C4-2B (cell line): Measurements from ENCODE around the gene PRKCB.
A peak's percentile ranks its signal among the peaks of the same experiment; 100 is the strongest.
"Not testable (repeated sequence)": the region's sequence is repeated elsewhere in the genome, so short reads cannot be mapped to it uniquely, and the experiment has no call there.

ENCODE experiments used
- H3K27ac ChIP-seq: fragments of 450-650 bp; 2 replicates; pipeline ENCODE4 v1.5.1; 2017
- ZFX ChIP-seq: fragments of 450-650 bp; IDR thresholded peaks from 2 replicates; pipeline ENCODE4 v1.6.1; 2017
- TF ChIP-seq, protein P1 (sequence below): fragments of 450-650 bp; conservative IDR thresholded peaks from 2 replicates; pipeline ENCODE4 v1.5.1; 2017; ENCODE audit warnings: mild to moderate bottlenecking

Gene PRKCB

DNA sequence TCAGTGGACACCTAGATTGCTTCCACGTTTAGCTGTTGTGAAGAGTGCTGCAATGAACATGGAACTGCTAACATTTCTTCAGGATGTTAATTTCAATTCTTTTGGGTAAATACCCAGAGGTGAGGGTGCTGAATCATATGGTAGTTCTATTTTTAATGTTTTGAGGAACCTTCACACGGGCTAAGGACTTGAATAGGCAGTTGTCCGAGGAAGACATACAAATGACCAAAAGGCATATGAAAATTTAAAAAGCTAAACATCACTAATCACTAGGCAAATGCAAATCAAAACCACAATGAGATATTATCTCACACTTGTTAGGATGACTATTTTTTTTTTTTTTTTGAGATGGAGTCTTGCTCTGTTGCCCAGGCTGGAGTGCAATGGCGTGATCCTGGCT lies 173.3 kb downstream of the PRKCB start:
- no peak overlapping the region for H3K27ac ChIP-seq
- TF ChIP-seq ZFX, result no peak
- TF ChIP-seq, protein P1, sequence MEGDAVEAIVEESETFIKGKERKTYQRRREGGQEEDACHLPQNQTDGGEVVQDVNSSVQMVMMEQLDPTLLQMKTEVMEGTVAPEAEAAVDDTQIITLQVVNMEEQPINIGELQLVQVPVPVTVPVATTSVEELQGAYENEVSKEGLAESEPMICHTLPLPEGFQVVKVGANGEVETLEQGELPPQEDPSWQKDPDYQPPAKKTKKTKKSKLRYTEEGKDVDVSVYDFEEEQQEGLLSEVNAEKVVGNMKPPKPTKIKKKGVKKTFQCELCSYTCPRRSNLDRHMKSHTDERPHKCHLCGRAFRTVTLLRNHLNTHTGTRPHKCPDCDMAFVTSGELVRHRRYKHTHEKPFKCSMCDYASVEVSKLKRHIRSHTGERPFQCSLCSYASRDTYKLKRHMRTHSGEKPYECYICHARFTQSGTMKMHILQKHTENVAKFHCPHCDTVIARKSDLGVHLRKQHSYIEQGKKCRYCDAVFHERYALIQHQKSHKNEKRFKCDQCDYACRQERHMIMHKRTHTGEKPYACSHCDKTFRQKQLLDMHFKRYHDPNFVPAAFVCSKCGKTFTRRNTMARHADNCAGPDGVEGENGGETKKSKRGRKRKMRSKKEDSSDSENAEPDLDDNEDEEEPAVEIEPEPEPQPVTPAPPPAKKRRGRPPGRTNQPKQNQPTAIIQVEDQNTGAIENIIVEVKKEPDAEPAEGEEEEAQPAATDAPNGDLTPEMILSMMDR, result no peak

DNA sequence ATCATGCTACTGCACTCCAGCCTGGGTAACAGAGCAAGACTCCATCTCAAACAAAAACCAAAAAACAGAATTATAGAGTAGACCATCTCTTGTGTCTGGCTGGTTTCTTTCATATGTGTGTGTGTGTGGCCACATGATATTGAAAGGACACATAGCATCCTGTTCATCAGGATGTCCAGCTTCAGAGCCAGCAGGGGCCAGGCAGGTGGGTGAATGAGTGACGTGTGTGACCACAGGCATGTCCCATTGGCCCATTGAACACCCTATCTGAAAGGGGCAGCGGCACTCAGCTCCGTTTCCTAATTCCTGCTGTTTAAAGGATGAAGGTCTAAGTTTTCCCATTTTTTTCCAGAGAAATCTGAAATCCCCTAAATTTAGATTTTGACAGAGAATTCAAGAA lies 174.2 kb downstream of the PRKCB start:
- no peak overlapping the region for H3K27ac ChIP-seq
- TF ChIP-seq, protein P1, result no peak
- no peak for TF ChIP-seq ZFX

DNA sequence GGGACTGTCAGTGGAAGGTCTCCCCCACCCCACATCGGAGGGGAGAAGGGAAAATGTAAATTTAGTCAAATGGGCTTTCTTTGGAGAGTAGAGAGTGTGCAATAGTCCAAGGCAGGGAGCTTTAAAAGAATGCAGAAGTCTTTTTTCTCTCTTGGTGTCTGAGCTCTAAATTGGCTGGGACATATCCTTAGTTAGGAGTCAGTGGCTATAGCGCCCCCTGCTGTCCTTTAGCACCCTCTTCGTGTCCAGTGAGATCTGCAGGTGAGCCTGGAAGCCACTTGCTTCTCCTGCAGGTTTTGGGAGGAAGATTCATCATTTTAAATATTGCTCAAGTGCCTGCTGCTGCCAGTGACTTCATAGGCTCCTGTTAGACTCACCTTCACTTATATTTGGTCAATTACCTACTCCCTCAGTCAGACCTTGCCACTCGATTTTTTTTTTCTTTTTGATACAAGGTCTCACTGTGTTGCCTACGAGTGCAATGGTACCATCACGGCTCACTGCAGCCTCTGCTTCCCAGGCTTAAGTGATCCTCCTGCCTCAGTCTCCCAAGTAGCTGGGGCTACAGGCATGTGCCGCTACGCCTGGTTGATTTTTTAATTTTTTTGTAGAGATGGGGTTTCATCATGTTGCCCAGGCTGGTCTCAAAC lies 174.8 kb downstream of the PRKCB start:
- no peak overlapping the region for H3K27ac ChIP-seq
- TF ChIP-seq, protein P1, result peak; percentile 87
- TF ChIP-seq ZFX, result no peak

DNA sequence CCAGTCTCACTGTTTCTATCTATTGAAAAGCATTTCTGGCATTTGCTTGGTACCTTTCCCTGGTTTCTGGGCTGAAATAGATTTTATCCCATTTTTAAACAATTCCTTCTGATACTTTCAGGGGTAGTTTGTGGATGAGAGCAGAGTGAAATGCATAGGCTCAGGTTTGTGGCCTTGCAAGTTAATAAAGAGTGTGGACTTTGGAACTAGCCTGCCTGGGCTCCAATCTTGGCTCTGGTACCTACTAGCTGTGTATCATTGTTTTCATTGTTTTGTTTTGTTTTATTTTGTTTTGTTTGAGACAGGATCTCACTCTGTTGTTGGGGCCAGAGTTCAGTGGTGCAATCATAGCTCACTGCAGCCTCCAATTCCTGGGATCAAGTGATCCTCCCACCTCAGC lies 175.5 kb downstream of the PRKCB start:
- H3K27ac ChIP-seq, result no peak overlapping the region
- TF ChIP-seq, protein P1, result no peak
- no peak for TF ChIP-seq ZFX

DNA sequence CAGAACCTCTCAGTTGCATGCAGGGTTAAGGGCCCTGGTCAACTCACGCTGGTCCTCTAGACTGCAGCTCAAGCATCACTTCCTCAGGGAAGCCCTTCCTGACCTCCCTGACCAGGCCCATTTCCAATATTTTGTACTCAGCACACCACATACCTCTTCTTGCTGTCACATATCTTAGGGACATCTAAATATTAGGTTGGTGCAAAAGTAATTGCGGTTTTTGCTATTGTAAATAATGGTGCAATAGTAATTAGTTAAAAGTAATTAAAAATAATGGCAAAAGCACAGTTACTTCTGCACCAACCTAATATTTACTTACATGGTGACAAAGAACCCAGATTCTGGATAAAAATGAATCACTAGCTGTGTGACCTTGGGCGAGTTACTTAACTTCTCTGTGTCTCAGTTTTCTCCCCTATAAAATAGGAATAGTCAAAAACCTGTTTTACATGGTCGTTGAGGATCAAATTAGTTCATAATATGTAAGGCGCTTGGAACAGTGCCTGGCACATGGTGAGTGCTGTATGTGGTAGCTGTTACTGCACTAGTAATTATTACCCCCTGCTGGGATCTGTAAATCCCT lies 177.4 kb downstream of the PRKCB start:
- H3K27ac ChIP-seq, result no peak overlapping the region

DNA sequence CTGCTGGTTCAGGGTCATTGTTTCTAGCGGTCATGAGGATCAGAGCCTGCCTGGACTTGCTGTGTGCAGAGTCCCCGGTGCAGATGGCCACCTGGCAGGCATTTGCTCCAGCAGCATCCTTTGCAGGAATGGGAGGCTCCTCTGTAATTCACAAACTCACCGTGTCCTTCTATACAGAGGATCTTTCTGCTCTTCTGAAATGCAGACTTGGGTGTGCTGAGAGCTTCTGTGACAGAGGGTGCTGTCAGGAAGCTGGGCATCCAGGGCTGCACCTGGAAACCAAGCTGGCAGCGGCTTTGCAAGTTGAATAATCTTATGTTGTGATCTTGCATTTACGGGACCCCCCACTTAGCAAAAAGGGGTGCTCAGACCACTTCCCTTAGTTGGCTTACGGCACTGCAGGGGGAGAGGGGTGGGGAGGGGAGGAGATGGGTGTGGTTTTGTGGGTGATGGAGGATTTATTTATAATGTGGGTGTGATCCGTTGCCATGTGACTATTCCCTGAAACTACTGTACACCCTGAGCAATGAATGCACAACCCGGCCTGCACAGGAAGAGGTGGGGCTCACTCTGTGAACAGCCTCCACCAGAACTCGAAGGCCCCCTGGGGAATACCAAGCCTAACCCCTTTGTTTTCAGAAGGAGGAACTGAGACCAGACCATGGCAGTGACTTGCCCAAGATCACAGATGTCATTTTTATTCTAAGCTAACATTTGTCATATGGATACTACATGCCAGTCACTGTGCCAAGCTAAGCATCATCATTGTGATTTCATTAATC lies 178.3 kb downstream of the PRKCB start:
- no peak overlapping the region for H3K27ac ChIP-seq
- TF ChIP-seq ZFX, result no peak
- TF ChIP-seq, protein P1, result no peak

More for the DNA sequence above, 177.4 kb downstream of the PRKCB start:
- TF ChIP-seq, protein P1, result no peak
- no peak for TF ChIP-seq ZFX

DNA sequence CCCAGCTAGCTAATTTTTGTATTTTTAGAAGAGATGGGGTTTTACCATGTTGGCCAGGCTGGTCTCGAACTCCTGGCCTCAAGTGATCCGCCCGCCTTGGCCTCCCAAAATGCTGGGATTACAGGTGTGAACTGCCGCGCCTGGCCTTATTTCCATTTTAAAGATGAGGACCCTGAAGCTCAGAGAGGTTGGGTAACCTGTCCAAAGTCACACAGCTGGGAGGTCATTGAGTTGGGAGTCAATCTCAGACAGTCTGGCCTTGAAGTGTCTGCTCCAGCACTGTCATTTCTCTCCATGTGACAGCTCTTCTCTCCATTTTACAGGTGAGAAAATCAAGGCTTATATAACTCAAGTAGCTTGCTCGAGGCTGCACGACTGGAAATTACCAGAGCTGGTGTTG lies 179.2 kb downstream of the PRKCB start:
- not testable (repeated sequence) for H3K27ac ChIP-seq
